NCI-H774 (cell line): ENCODE results near the gene REEP5.

ENCODE experiments used
- DNase-seq: peaks from one replicate; lab custom pipeline; 2025; lab: John Stamatoyannopoulos, UW

REEP5 gene

GRCh38 chr5:112844489-112844888, 77.5 kb downstream of the REEP5 start:
- no peak for DNase-seq

DNA sequence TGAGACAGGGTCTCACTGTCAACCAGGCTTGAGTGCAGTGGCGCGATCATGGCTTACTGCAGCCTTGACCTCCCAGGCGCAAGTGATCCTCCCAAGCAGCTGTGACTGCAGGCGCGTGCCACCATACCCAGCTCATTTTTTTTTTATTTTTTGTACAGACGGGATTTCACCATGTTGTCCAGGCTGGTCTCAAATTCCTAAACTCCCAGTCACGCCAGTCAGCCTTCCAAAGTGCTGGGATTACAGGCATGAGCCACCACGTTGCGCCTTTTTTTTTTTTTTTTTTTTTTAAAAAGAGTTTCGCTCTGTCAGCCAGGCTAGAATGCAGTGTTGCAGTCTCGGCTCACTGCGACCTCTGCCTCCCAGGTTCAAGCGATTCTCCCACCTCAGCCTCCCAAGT, 88.1 kb downstream of the REEP5 start:
- DNase-seq = no peak

- no peak for DNase-seq
Measured at GRCh38 chr5:112830378-112830777, 91.6 kb downstream of the REEP5 start.
